ENCODE results near the gene PPIA.
"Not testable (repeated sequence)": the region's sequence is repeated elsewhere in the genome, so short reads cannot be mapped to it uniquely, and the experiment has no call there.

The PPIA gene

GRCh38 chr7:44764665-44765578 is 31.6 kb upstream of the PPIA start:
- no peak for DNase-seq

- no peak for DNase-seq
Measured at GRCh38 chr7:44765579-44766415, 30.7 kb upstream of the PPIA start.

DNA sequence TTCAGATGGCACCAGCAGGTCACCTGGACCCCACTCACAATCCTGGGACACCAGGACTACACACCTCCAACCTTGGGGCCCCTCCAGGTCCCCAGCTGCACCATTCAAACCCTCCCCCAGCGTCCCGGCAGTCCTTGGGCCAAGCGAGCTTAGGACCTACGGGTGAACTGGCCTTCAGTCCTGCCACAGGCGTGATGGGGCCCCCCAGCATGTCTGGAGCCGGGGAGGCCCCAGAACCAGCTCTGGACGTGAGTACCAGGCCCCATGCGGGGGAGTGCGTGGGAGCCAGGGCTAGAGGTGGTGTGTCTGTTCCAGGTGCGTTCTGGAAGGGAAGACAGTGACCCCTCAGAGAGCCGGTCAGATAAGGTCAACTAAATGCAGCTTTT is 30.1 kb upstream of the PPIA start:
- DNase-seq = no peak

DNA sequence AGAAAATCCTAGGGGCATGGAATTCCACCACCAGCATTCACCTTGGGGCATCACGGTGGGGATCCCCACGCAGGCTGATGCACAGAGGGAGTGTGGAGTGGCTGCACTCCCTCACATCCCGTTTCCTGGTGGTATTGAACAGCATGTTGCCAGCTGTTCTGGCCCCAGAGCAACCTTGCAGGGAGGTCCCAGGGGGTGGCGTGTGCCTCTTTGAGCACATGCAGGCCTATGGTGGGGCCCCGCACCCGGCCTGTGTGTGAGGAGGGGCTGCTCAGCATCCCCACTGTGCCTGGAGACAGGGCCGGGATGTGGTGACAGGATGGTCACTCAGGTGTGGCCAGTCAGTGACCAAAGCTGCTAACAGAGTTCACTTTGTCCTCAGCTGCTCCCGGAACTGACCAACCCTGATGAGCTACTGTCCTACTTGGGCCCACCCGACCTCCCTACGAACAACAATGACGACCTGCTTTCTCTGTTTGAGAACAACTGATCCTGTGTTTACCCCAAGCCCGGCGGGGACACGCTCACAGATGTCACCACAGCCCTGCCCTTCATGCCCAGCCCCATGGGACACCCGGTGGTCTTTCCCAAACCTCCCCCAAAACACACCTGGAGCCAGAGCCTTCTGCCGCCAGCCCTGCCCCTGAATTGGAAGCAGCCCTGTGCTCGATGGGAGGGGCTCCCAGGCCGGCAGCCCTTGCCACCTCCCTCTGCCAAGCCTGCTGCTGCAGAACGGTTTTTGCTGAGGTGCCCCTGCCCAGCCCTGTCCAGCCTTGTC is 29.2 kb upstream of the PPIA start:
- DNase-seq = no peak

- no peak for DNase-seq
Measured at GRCh38 chr7:44767912-44768627, 28.4 kb upstream of the PPIA start.

DNA sequence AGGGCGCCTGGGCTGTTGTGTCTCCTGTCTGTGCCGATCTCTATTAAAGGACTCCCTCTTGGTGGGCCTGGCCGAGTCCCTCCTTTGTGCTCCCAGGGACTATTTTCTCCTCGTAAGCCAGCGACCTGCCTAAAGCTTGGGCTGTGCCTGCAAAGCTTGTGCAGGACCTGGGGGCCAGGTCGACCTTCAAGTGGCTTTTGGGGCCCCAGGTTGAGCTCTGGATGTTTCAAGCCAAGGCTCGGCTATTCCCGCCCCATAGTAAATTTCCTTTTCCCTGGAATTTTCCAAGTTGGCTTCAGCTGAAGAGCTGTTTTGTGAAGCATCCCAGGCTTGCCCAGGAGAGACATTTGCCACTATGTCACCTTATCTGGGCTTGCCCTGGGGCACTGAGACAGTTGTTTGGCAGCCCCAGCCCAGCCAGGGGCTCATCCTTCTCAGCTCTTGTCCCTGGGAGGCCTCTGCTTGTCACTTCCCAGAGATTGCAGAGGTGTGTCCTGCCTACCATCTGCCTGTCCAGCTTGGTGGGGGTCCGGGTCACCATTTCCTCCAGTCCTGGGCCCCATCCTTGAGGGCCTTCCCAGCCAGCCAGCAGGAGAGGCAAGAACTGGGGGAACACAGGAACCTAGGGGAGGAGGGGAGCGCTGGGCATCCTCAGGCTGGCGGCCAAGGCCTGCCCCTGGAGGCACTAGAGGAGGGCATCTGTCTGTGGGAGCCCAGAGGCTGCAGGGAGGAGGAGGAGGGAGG is 27.7 kb upstream of the PPIA start:
- no peak for DNase-seq

DNA sequence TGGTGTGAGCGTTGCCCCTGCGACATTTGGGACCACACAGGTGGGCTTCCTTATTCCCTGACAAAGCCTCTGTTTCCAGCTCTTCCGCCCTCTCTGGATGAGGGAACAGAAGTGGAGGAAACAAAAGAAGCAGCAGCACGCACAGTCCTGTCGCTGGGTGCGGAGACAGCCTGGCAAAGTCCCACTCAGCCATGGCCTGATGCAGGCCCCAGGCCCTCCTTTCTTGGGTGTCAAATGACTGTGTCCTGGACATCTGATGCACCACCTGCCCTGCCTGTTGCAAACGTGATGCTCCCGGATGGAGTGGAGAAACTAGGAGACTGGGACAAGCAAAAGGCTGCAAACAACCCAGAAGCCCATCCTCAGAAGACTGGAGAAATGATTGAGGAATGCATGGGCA is 27.1 kb upstream of the PPIA start:
- no peak for DNase-seq

- no peak for DNase-seq
Measured at GRCh38 chr7:44769776-44770294, 26.6 kb upstream of the PPIA start.

DNA sequence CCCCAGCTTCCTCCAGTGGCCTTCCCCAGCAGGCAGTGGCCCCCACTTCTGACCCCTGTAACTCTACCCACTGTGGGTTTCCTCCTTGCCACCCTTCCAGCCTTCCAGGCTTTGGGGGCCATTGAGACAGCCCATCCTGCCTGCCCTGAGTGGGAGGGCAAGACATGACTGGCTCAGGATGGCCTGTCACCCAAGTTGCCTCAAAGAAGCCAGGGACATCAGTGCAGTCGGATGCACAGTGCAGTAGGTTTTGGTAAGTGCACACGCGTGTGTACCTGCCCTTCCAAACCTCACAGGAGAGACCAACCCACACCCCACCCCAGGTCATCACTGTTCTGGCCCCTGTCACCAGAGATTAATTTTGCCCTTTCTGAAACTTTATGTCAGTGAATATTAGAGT is 25.1 kb upstream of the PPIA start:
- DNase-seq = no peak

GRCh38 chr7:44772440-44772839 is 24.0 kb upstream of the PPIA start:
- DNase-seq = no peak

- no peak for DNase-seq
Measured at GRCh38 chr7:44772867-44773266, 23.6 kb upstream of the PPIA start.

DNA sequence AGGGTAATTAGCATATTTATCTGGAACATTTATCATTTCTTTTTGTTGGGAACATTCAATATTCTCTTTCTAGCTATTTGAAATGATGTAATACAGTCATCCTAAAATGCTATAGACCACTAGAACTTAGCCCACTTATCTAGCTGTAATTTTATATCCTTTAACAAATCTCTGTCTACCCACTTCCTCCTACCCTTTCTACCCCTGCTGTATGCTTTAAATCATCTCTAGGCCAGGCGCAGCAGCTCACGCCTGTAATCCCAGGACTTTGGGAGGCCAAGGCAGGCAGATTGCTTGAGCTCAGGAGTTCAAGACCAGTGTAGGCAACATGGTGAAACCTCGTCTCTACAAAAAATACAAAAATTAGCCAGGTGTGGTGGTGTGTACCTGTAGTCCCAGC is 22.0 kb upstream of the PPIA start:
- not testable (repeated sequence) for DNase-seq

DNA sequence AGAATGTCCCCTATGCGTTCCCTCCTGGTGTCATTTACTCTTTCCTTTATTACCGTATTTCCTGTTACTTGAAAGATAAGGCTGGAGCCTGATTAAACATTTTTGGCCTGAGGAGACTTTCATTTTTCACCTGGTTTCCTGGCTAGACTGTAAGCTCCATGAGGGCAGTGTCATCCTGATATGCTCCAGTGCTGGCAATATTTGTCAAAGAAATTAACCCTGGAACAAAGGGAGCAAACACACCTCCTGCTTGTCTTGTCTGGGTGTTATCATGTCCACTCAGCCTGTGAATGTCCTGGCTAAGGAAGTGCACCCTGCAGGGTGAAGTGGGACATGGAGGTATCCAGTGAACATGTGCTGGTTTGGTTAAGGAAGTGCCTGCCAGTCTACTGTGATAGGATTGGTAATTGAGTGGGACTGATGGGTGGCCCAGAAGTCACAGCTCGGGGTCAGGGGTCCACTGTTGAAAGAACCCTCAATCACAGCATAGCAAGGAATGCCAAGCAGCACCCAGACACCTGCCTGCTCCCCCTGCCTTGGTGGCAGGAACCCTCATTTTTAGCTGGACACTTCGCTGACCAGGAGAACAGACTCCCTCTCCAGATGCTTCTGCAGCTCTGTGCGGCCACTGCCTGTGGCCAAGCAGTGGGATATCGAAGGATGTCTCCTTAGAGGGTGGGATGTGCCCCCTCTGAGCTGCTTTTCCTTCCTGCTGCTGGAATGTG is 20.9 kb upstream of the PPIA start:
- no peak for DNase-seq

DNA sequence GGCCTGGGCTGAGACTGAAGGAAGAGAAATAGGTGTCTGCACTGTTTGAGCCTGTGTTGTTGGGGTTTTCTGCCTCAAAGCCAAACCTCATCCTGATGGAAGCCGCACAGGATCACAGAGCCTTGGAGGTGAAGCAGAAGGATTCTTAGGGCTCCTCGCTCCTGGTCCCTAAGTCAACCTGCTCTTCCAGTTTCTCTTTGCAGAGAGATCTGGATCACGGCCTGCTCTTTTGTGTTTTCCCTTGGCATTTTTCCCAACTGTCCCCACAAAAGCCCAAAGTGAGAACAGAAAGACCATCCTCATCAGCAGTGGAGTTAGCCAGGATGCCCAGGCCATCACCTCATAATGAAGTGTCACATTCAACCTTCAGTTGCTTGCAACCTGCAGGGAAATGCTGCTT is 20.3 kb upstream of the PPIA start:
- no peak for DNase-seq

DNA sequence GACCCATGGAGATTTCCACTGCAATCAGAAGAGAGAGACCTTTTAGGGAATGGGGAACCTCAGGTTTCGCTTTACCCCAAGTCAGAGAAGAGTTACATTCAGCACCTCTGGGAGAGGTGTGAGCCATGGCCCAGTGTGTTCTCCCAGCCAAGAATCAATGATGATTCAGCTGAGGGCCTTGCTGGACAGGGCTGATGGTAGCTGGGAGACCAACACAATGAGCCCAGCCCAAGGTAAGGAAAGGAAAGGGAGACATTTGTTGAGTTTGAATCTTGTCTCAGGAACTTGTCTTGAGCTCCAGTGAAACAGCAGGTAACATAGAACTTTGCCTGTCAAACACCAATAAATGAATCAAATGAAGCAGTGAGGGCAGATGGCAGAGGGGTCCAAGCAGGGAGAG is 14.0 kb upstream of the PPIA start:
- DNase-seq = no peak

DNA sequence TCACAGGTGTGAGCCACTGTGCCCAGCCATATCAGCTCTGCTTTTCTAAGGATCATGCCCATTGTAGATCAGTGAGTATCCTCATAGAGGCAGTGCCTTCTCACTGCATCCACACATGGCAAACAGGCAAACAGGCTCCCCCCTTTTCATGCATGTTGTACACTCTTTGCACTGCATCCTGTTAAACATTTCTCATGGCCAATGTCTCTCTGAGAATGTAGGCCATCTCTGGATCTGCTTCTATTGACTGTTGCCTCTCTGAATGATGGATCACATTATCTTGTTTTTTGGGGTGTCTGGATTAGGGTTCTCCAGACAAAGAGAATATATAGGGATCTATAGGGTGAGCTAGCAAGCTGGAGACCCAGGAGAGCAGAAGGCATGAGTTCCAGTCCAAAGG is 13.1 kb upstream of the PPIA start:
- DNase-seq = no peak

DNA sequence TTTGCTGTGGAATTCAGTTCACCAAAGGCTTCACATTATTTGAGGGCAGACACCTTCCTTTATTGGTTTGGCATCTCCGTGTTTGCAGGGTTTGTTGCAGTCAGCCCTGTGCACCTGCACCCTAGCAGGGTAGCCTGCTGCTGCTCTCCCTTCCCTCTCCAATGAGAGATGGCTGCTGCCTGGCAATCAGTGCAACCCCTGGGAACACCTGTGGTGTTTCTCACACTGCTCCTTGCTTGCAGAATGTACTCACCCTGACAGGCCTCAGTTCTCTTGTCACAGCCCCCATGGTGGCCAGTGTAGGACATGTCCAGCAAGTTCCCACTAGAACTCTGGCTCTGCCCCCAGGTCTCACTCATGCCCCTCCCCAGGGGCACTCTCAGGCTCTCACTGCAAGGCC is 12.1 kb upstream of the PPIA start:
- DNase-seq = no peak

DNA sequence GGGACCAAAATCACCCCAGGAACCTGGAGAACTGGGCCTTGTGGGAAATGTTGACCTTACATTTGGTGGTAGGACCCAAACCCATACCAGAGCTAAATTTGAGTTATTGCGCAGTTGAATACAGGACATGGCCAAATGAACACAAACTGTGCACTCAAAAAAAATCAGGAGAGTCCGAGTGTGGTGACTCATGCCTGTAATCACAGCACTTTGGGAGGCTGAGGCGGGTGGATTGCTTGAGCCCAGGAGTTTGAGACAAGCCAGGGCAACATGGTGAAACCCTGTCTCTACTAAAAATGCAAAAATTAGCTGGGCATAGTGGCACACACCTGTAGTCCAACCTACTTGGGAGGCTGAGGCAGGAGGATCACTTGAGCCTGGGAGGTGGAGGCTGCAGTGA is 11.3 kb upstream of the PPIA start:
- DNase-seq = not testable (repeated sequence)

DNA sequence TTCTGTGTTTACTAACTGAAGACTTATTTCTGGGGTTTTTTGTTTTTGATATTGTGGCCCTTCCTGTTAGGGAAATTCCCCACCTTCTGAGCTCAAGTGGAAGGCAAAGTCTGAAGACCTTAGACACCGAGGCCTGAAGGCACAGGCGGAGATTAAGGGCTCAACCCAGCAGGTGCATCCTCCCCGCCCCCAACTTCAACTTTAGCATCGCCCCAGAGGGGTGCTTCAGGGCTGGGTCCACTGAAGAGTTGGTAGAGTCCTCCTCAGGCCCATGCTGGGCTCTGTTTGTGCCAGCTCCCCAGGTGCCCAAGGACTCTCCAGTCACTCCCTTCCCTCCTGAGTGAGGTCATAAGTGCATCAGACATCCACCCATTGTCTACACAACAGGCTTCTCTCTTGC is 9.4 kb upstream of the PPIA start:
- no peak for DNase-seq

- DNase-seq = no peak
Measured at GRCh38 chr7:44787762-44788161, 8.7 kb upstream of the PPIA start.

GRCh38 chr7:44789990-44790389 is 6.5 kb upstream of the PPIA start:
- no peak for DNase-seq
